Endothelial cell of umbilical vein (primary cell): ENCODE data around the gene KRT78. TPM values are rescaled to one million over a fixed set of nuclear protein-coding genes. Genes with fewer than 3 reads are reported as not detected.

Experiments used
- BruUV-seq: library from RNA; stranded (reverse); fragments of 400-500 nt; replicated peaks from 2 replicates; lab custom pipeline; 2021; lab: Mats Ljungman, UMichigan
- CTCF ChIA-PET: fragments of 300-600, 350-600 bp; sonication (Branson Sonifier 250); formaldehyde crosslinking; loops from one replicate; lab custom pipeline; 2021; ENCODE audit warnings: antibody characterized with exemption, inconsistent platforms; lab: Charles Lee
- POLR2A ChIA-PET: fragments of 300-600, 350-600 bp; sonication (Branson Sonifier 250); formaldehyde crosslinking; loops from one replicate; lab custom pipeline; 2021; ENCODE audit warnings: antibody characterized with exemption, inconsistent platforms; lab: Charles Lee
- DNase-seq: peaks from one replicate; pipeline ENCODE4 v3.0.0-alpha.2; 2011; ENCODE audit warnings: low read depth, low spot score
- FAIRE-seq: peaks from 2 replicates; lab custom pipeline; 2011; peaks lifted over from hg19 to GRCh38; lab: Jason Lieb, UNC
- H2AFZ ChIP-seq: 2 replicates; pipeline ENCODE4 v1.6.0; 2012; ENCODE audit warnings: low read depth, low read length, control low read depth, inconsistent platforms
- H3K27ac ChIP-seq: 2 replicates; pipeline ENCODE4 v1.5.1; 2011; ENCODE audit warnings: low read depth, mild to moderate bottlenecking, control low read depth, low read length, moderate library complexity; ENCODE audit not compliant: insufficient read depth
- H3K27me3 ChIP-seq, 2 experiments: 2 replicates each; pipeline versions ENCODE4 v1.6.0 to v1.6.1; 2011; ENCODE audit warnings: low read length in 2 of 2, mixed read lengths in 1 of 2; ENCODE audit not compliant: control insufficient read depth in 2 of 2, insufficient read depth in 2 of 2
- H3K36me3 ChIP-seq, 2 experiments: 2 replicates in 1 of 2; 3 replicates in 1 of 2; pipeline ENCODE4 v1.5.1; 2011; ENCODE audit warnings: low read length in 2 of 2, mild to moderate bottlenecking in 1 of 2, moderate library complexity in 1 of 2; ENCODE audit not compliant: control insufficient read depth in 2 of 2, insufficient read depth in 2 of 2; ENCODE audit errors: extremely low read depth in 1 of 2
- H3K4me1 ChIP-seq: 3 replicates; pipeline ENCODE4 v1.5.1; 2011; ENCODE audit warnings: mild to moderate bottlenecking, low read length; ENCODE audit not compliant: control insufficient read depth, insufficient read depth; ENCODE audit errors: extremely low read depth
- H3K4me2 ChIP-seq: 2 replicates; pipeline ENCODE4 v1.6.1; 2011; ENCODE audit warnings: low read length, control low read depth, mixed read lengths; ENCODE audit not compliant: insufficient read depth
- H3K4me3 ChIP-seq, 3 experiments: fragments of 200-600 bp in 1 of 3; sonication (generic), shearing (Covaris generic) in 1 of 3; replicated peaks in 1 of 3; 2 replicates each; pipeline ENCODE4 v1.5.1; 2011 to 2016; ENCODE audit warnings: control low read depth in 3 of 3, low read length in 3 of 3, mild to moderate bottlenecking in 2 of 3, inconsistent platforms in 1 of 3, low read depth in 1 of 3, moderate library complexity in 1 of 3; ENCODE audit not compliant: insufficient read depth in 1 of 3
- H3K79me2 ChIP-seq: 2 replicates; pipeline ENCODE4 v1.6.0; 2012; ENCODE audit warnings: low read length, inconsistent platforms; ENCODE audit not compliant: control insufficient read depth, insufficient read depth
- H3K9ac ChIP-seq: replicated peaks from 2 replicates; pipeline ENCODE3; 2011; ENCODE audit warnings: low read length, control low read depth; ENCODE audit not compliant: insufficient read depth; ENCODE audit errors: extremely low read depth
- H3K9me1 ChIP-seq: replicated peaks from 3 replicates; pipeline ENCODE4 v1.6.0; 2011; ENCODE audit warnings: mild to moderate bottlenecking, low read length; ENCODE audit not compliant: control insufficient read depth, insufficient read depth; ENCODE audit errors: extremely low read depth
- H3K9me3 ChIP-seq: replicated peaks from 2 replicates; pipeline ENCODE4 v1.5.1; 2012; ENCODE audit warnings: low read length, inconsistent platforms; ENCODE audit not compliant: control insufficient read depth, insufficient read depth
- H4K20me1 ChIP-seq: replicated peaks from 2 replicates; pipeline ENCODE3; 2011; ENCODE audit warnings: mild to moderate bottlenecking, low read length; ENCODE audit not compliant: control insufficient read depth, insufficient read depth; ENCODE audit errors: extremely low read depth
- EZH2 ChIP-seq: IDR thresholded peaks from 2 replicates; pipeline ENCODE4 v1.6.1; 2012; ENCODE audit warnings: borderline replicate concordance, low read depth, mild to moderate bottlenecking, moderate library complexity, low read length, inconsistent platforms; ENCODE audit not compliant: severe bottlenecking
- FOS ChIP-seq: IDR thresholded peaks from 2 replicates; pipeline ENCODE4 v1.6.1; 2011; ENCODE audit warnings: mild to moderate bottlenecking, low read length, moderate library complexity, borderline replicate concordance; ENCODE audit not compliant: insufficient read depth
- GATA2 ChIP-seq: IDR thresholded peaks from 2 replicates; pipeline ENCODE4 v1.7.0; 2011; ENCODE audit warnings: low read depth, mild to moderate bottlenecking, moderate library complexity, mixed read lengths, low read length; ENCODE audit not compliant: insufficient read length, insufficient read depth
- JUN ChIP-seq: IDR thresholded peaks from 2 replicates; pipeline ENCODE4 v1.6.1; 2011; ENCODE audit warnings: borderline replicate concordance, low read depth; ENCODE audit not compliant: insufficient read length, insufficient read depth
- MYC ChIP-seq: IDR thresholded peaks from one replicate; pipeline ENCODE4 v1.6.1; 2011; ENCODE audit warnings: mild to moderate bottlenecking, low read depth, low read length
- POLR2A ChIP-seq: IDR thresholded peaks from 2 replicates; pipeline ENCODE4 v1.6.1; 2012; ENCODE audit warnings: low read depth, mild to moderate bottlenecking, control low read depth, low read length
- POLR2AphosphoS5 ChIP-seq: IDR thresholded peaks from 2 replicates; pipeline ENCODE4 v1.6.1; 2012; ENCODE audit warnings: low read depth, mild to moderate bottlenecking, control low read depth, low read length, moderate library complexity; ENCODE audit not compliant: insufficient read depth
- dilution Hi-C: fragments of 300-500 bp; cut with MboI; formaldehyde crosslinking; loops from one replicate; pipeline ENCODE4 v1.15.0; 2019; ENCODE audit warnings: low sequenced_read_pairs; ENCODE audit not compliant: extremely low pct_ligation_motif_present
- intact Hi-C: fragments of 100-400 bp; cut with micrococcal nuclease; formaldehyde crosslinking; loops from one replicate; pipeline ENCODE4 v1.10.0; 2022
- polyA plus RNA-seq, 4 experiments: library from polyadenylated mRNA; depleted of rRNA in 3 of 4; stranded (reverse) in 3 of 4; unstranded in 1 of 4; fragments of >200 nt; gene quantifications; 2 replicates each; pipeline versions ENCODE4 v1.2.1 to v1.2.3, GENCODE V29; 2011 to 2012; ENCODE audit warnings: missing spikeins in 1 of 4
- total RNA-seq: library from RNA; stranded (reverse); gene quantifications from 2 replicates; pipeline ENCODE4 v1.2.3, GENCODE V29; 2021
- TF ChIP-seq, protein P1 (sequence below), 2 donors: IDR thresholded peaks; 1 replicate in 1 of 2; 2 replicates in 1 of 2; pipeline ENCODE4 v1.5.1; 2011; ENCODE audit warnings: low read length in 2 of 2, mild to moderate bottlenecking in 2 of 2, moderate library complexity in 2 of 2, control low read depth in 1 of 2, inconsistent platforms in 1 of 2, low read depth in 1 of 2; ENCODE audit not compliant: insufficient read depth in 1 of 2; ENCODE audit errors: extremely low read depth in 1 of 2
- TF ChIP-seq, protein P2 (sequence below): IDR thresholded peaks from 2 replicates; pipeline ENCODE4 v1.6.1; 2011; ENCODE audit not compliant: insufficient read depth, insufficient read length

The KRT78 gene
- total and polyA plus RNA-seq, 2 donors (not counting 3 experiments of a cell fraction or from before 2014, with no cell fraction given) = not detected

DNA sequence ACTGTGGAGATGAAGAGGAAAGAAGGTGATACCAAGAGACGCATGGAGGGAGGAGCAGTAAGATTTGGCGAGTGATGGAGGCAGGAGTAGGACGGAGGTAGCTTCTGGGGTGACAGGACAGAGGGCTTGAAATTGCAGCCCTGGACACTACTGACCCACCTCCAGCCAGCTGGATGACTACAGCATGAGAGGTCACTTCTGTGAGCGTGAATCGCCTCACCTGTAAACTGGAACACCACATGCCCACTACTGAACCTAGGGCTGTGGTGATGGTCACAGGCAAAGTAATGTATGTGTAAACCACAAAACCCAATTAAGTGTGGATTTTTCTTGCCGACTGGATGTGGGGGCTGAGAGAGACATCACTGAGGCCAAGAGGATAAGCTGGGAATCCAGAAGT lies 28.3 kb downstream of the KRT78 start:
- H2AFZ ChIP-seq = no peak overlapping the region
- no peak overlapping the region for H3K9ac ChIP-seq
- H3K4me2 ChIP-seq = no peak overlapping the region
- H3K27me3 ChIP-seq = peaks cover 0 to 1% of the 10 kb centered on the region in 2 experiments
- no peaks in the 10 kb centered on the region for H3K36me3 ChIP-seq
- DNase-seq (no peak), FAIRE-seq (no peak)
- no peak overlapping the region for H3K27ac ChIP-seq
- dilution Hi-C loops = no loop called here
- TF ChIP-seq JUN (no peak), MYC (no peak), POLR2AphosphoS5 (no peak), EZH2 (no peak), FOS (no peak), GATA2 (no peak), POLR2A (no peak)
- TF ChIP-seq, protein P1, sequence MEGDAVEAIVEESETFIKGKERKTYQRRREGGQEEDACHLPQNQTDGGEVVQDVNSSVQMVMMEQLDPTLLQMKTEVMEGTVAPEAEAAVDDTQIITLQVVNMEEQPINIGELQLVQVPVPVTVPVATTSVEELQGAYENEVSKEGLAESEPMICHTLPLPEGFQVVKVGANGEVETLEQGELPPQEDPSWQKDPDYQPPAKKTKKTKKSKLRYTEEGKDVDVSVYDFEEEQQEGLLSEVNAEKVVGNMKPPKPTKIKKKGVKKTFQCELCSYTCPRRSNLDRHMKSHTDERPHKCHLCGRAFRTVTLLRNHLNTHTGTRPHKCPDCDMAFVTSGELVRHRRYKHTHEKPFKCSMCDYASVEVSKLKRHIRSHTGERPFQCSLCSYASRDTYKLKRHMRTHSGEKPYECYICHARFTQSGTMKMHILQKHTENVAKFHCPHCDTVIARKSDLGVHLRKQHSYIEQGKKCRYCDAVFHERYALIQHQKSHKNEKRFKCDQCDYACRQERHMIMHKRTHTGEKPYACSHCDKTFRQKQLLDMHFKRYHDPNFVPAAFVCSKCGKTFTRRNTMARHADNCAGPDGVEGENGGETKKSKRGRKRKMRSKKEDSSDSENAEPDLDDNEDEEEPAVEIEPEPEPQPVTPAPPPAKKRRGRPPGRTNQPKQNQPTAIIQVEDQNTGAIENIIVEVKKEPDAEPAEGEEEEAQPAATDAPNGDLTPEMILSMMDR (IDR thresholded peaks at IDR 0.05; ENCODE audit: extremely low read depth in 1 of 2, insufficient read depth in 1 of 2, low read depth in 1 of 2, low read length in 2 of 2) = no peak
- TF ChIP-seq, protein P2, sequence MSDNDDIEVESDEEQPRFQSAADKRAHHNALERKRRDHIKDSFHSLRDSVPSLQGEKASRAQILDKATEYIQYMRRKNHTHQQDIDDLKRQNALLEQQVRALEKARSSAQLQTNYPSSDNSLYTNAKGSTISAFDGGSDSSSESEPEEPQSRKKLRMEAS = no peak
- intact Hi-C loops = loop anchor here (5.0 kb wide), 1 partner anchor 528 kb away; the partner anchor contains the start of gene KRT81
- CTCF ChIA-PET = interaction anchor here (1.3 to 1.9 kb wide), 2 partner anchors 45 to 50 kb away, joined by 3 to 5 read pairs; no protein-coding TSS in a partner anchor
- H3K9me1 ChIP-seq = no peaks in the 10 kb centered on the region
- H3K4me3 ChIP-seq = no peak overlapping the region
- no peaks in the 10 kb centered on the region for H3K79me2 ChIP-seq
- H3K9me3 ChIP-seq = no peaks in the 10 kb centered on the region
- POLR2A ChIA-PET = no interaction called here
- H4K20me1 ChIP-seq = no peaks in the 10 kb centered on the region
- no TSS peak for BruUV-seq
- no peaks in the 10 kb centered on the region for H3K4me1 ChIP-seq
